ENCODE data around the gene NMNAT2.

NMNAT2 gene

DNA sequence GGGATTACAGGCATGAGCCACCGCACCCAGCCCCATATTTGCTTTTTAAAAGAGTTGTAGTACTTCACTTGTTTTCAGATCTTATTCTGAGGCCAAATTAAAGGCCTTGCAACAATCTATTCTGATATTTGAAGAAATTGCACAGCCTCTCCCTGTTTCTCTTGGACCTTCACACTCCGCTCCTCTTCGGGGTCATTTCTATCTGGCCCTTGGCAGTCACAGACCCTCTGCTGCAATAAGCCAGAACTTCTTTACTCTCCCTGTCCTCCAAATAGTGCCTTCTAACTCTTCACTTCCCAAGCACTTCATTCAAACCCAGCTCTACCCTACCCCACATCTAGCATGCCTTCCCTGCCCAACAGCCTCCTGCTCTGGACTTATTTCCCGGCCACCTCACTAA lies 121.4 kb downstream of the NMNAT2 start:
- TF ChIP-seq, protein P1, sequence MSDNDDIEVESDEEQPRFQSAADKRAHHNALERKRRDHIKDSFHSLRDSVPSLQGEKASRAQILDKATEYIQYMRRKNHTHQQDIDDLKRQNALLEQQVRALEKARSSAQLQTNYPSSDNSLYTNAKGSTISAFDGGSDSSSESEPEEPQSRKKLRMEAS (IDR thresholded peaks at IDR 0.05): no peak
- TF ChIP-seq EGR1 (IDR thresholded peaks at IDR 0.05) (no peak), NFIC (IDR thresholded peaks at IDR 0.05) (no peak)

DNA sequence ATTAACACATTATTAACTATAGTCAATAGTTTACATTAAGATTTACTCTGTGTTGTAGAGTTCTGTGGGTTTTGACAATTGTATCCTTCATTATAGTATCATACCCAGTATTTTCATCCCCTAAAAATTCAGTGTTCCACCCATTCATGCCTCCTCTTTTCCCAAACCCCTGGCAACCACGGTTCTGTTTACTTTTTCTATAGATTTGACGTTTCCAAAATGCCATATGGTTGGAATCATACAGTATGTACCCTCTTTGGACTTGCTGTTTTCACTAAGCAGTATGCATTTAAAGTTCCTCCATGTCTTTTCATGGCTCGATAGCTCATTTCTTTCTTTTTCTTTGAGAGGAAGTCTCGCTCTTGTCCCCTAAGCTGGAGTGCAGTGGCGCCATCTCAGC lies 122.7 kb downstream of the NMNAT2 start:
- no peak for TF ChIP-seq TAF1 (IDR thresholded peaks at IDR 0.05; ENCODE audit: low read depth)
- TF ChIP-seq, protein P2, sequence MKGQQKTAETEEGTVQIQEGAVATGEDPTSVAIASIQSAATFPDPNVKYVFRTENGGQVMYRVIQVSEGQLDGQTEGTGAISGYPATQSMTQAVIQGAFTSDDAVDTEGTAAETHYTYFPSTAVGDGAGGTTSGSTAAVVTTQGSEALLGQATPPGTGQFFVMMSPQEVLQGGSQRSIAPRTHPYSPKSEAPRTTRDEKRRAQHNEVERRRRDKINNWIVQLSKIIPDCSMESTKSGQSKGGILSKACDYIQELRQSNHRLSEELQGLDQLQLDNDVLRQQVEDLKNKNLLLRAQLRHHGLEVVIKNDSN (IDR thresholded peaks at IDR 0.05): no peak
- no peak for TF ChIP-seq CEBPB (IDR thresholded peaks at IDR 0.05)
- TF ChIP-seq ZBTB7A (IDR thresholded peaks at IDR 0.05; ENCODE audit: low read depth): no peak
- TF ChIP-seq YY1 (IDR thresholded peaks at IDR 0.05; ENCODE audit: low read depth): no peak
- TF ChIP-seq, protein P1 (IDR thresholded peaks at IDR 0.05): no peak

DNA sequence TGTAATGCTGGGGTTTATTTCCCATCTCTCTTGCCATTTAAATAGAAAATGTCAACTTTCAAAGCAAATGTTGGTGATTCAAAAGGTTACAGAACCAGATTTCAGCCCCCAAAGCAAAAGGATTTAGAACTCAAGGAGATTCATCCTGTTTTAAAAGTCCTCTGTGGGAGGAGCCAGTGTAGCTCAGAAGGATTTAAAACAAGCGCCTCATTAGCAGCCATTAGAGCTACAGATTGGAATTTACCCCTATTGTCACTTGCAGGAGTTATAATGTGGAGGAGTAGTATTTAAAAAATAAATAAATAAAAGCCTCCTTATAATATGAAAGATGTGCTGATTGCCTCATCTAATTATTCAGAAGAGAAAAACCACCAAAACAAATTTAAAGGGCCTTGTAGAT lies 124.3 kb downstream of the NMNAT2 start:
- TF ChIP-seq NFIC (IDR thresholded peaks at IDR 0.05) (no peak), TCF12 (IDR thresholded peaks at IDR 0.05; ENCODE audit: low read depth) (no peak), FOXM1 (IDR thresholded peaks at IDR 0.05; ENCODE audit: borderline replicate concordance, low read depth) (no peak), EGR1 (IDR thresholded peaks at IDR 0.05) (no peak), YY1 (IDR thresholded peaks at IDR 0.05; ENCODE audit: low read depth) (no peak), TEAD4 (IDR thresholded peaks at IDR 0.05) (no peak), ZBTB7A (IDR thresholded peaks at IDR 0.05; ENCODE audit: low read depth) (no peak), CREB1 (IDR thresholded peaks at IDR 0.05; ENCODE audit: low read depth) (no peak), CEBPB (IDR thresholded peaks at IDR 0.05) (no peak), RAD21 (IDR thresholded peaks at IDR 0.05; ENCODE audit: low read depth) (no peak), TAF1 (IDR thresholded peaks at IDR 0.05; ENCODE audit: low read depth) (no peak), EP300 (IDR thresholded peaks at IDR 0.05; ENCODE audit: borderline replicate concordance) (no peak)
- TF ChIP-seq, protein P1 (IDR thresholded peaks at IDR 0.05): no peak
- TF ChIP-seq, protein P3, sequence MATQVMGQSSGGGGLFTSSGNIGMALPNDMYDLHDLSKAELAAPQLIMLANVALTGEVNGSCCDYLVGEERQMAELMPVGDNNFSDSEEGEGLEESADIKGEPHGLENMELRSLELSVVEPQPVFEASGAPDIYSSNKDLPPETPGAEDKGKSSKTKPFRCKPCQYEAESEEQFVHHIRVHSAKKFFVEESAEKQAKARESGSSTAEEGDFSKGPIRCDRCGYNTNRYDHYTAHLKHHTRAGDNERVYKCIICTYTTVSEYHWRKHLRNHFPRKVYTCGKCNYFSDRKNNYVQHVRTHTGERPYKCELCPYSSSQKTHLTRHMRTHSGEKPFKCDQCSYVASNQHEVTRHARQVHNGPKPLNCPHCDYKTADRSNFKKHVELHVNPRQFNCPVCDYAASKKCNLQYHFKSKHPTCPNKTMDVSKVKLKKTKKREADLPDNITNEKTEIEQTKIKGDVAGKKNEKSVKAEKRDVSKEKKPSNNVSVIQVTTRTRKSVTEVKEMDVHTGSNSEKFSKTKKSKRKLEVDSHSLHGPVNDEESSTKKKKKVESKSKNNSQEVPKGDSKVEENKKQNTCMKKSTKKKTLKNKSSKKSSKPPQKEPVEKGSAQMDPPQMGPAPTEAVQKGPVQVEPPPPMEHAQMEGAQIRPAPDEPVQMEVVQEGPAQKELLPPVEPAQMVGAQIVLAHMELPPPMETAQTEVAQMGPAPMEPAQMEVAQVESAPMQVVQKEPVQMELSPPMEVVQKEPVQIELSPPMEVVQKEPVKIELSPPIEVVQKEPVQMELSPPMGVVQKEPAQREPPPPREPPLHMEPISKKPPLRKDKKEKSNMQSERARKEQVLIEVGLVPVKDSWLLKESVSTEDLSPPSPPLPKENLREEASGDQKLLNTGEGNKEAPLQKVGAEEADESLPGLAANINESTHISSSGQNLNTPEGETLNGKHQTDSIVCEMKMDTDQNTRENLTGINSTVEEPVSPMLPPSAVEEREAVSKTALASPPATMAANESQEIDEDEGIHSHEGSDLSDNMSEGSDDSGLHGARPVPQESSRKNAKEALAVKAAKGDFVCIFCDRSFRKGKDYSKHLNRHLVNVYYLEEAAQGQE (IDR thresholded peaks at IDR 0.05; ENCODE audit: low read depth): no peak
- TF ChIP-seq, protein P2 (IDR thresholded peaks at IDR 0.05): no peak

DNA sequence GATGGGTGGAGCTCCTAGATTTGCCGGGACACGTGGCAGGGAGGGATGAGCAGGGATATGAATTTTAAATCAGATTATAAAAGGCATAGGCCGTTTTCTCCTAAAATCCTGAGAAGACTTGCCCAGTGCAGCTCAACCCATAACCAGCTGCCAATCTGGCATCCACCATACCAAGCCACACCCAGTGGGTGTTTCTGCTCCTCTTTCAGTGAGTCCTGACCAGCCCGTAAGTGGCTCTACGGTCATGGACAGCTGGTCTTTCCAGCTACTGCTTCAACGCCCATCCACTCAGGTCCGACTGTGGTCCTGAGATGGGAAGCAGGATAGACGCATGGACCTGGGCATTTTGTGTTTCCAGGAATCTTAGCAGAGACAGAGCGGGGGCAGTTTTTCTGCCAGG lies 124.9 kb downstream of the NMNAT2 start:
- TF ChIP-seq, protein P1 (IDR thresholded peaks at IDR 0.05): no peak
- TF ChIP-seq TAF1 (IDR thresholded peaks at IDR 0.05; ENCODE audit: low read depth): no peak
- no peak for TF ChIP-seq CREB1 (IDR thresholded peaks at IDR 0.05; ENCODE audit: low read depth)
- no peak for TF ChIP-seq EGR1 (IDR thresholded peaks at IDR 0.05)
- no peak for TF ChIP-seq NFIC (IDR thresholded peaks at IDR 0.05)
- TF ChIP-seq, protein P2 (IDR thresholded peaks at IDR 0.05): no peak
- no peak for TF ChIP-seq FOXM1 (IDR thresholded peaks at IDR 0.05; ENCODE audit: borderline replicate concordance, low read depth)
- no peak for TF ChIP-seq CEBPB (IDR thresholded peaks at IDR 0.05)
- TF ChIP-seq YY1 (IDR thresholded peaks at IDR 0.05; ENCODE audit: low read depth): no peak
- TF ChIP-seq, protein P3 (IDR thresholded peaks at IDR 0.05; ENCODE audit: low read depth): no peak
- TF ChIP-seq TEAD4 (IDR thresholded peaks at IDR 0.05): no peak
- no peak for TF ChIP-seq RAD21 (IDR thresholded peaks at IDR 0.05; ENCODE audit: low read depth)
- TF ChIP-seq EP300 (IDR thresholded peaks at IDR 0.05; ENCODE audit: borderline replicate concordance): no peak
- no peak for TF ChIP-seq TCF12 (IDR thresholded peaks at IDR 0.05; ENCODE audit: low read depth)
- no peak for TF ChIP-seq ZBTB7A (IDR thresholded peaks at IDR 0.05; ENCODE audit: low read depth)

DNA sequence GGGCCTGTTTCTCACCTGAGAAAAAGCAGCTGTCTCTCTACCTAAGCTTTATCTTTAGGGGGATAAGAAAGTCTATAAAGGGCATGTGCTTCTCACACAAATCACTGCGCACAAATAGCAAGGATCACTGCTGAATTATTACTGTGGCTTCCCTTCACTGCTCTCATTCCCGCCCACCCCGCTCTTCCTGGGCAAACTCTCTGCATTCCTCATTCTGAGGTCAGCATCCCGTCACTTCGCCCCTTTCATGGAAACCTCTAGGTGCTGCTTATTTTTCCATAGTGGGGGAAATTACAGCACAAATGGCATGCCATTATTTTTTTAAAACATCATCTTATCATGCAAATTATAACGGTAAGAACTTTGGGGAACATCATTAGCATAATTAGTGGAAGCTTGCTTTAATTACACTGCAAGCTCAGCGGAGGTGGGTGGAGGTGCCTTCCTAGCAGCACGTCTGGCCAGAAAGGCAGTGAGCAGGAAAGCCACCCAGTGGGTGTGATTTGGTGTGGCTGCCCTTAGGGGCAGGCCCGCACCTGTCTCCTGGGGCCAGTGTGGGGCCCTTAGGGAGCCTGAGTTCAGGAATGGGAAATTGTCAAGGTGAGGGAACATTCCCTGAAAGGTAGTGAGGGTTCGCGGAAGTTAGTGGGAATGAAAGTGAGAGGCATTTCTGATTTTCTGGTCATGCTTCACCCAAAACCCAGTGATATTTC lies 126.2 kb downstream of the NMNAT2 start:
- TF ChIP-seq TAF1 (IDR thresholded peaks at IDR 0.05; ENCODE audit: low read depth): no peak
- TF ChIP-seq YY1 (IDR thresholded peaks at IDR 0.05; ENCODE audit: low read depth): no peak
- TF ChIP-seq, protein P3 (IDR thresholded peaks at IDR 0.05; ENCODE audit: low read depth): no peak
- TF ChIP-seq ZBTB7A (IDR thresholded peaks at IDR 0.05; ENCODE audit: low read depth): no peak
- TF ChIP-seq, protein P1 (IDR thresholded peaks at IDR 0.05): peak; percentile 13; the same call in 1 of the 2 replicates
- TF ChIP-seq TCF12 (IDR thresholded peaks at IDR 0.05; ENCODE audit: low read depth): peak; percentile 54
- TF ChIP-seq EGR1 (IDR thresholded peaks at IDR 0.05): no peak
- TF ChIP-seq CEBPB (IDR thresholded peaks at IDR 0.05): no peak
- TF ChIP-seq CREB1 (IDR thresholded peaks at IDR 0.05; ENCODE audit: low read depth): no peak
- no peak for TF ChIP-seq FOXM1 (IDR thresholded peaks at IDR 0.05; ENCODE audit: borderline replicate concordance, low read depth)
- TF ChIP-seq EP300 (IDR thresholded peaks at IDR 0.05; ENCODE audit: borderline replicate concordance): no peak; the same call in 1 of the 2 replicates
- TF ChIP-seq TEAD4 (IDR thresholded peaks at IDR 0.05): peak; percentile 70
- TF ChIP-seq NFIC (IDR thresholded peaks at IDR 0.05): no peak; the same call in none of the 2 replicates
- TF ChIP-seq, protein P2 (IDR thresholded peaks at IDR 0.05): no peak
- TF ChIP-seq RAD21 (IDR thresholded peaks at IDR 0.05; ENCODE audit: low read depth): no peak

Data from Ishikawa (cell line).